HG02763 (cell line): Measurements from ENCODE around the gene CHST10.
"Not testable (repeated sequence)": the region's sequence is repeated elsewhere in the genome, so short reads cannot be mapped to it uniquely, and the experiment has no call there.

Experiments
- ATAC-seq: cut with Tn5 transposase; IDR thresholded peaks from one replicate; pipeline ENCODE4 v1.9.1; 2021; ENCODE audit warnings: mild to moderate bottlenecking, moderate library complexity; ENCODE audit not compliant: unreplicated experiment

CHST10 gene, protein sequence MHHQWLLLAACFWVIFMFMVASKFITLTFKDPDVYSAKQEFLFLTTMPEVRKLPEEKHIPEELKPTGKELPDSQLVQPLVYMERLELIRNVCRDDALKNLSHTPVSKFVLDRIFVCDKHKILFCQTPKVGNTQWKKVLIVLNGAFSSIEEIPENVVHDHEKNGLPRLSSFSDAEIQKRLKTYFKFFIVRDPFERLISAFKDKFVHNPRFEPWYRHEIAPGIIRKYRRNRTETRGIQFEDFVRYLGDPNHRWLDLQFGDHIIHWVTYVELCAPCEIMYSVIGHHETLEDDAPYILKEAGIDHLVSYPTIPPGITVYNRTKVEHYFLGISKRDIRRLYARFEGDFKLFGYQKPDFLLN

GRCh38 chr2:100416935-100417710 is at the start of gene CHST10:
Gene CHST10 (minus strand): TSS chr2:100417668. CDS start chr2:100406675, 10,993 bp downstream.
- ATAC-seq = peak; percentile 82

DNA sequence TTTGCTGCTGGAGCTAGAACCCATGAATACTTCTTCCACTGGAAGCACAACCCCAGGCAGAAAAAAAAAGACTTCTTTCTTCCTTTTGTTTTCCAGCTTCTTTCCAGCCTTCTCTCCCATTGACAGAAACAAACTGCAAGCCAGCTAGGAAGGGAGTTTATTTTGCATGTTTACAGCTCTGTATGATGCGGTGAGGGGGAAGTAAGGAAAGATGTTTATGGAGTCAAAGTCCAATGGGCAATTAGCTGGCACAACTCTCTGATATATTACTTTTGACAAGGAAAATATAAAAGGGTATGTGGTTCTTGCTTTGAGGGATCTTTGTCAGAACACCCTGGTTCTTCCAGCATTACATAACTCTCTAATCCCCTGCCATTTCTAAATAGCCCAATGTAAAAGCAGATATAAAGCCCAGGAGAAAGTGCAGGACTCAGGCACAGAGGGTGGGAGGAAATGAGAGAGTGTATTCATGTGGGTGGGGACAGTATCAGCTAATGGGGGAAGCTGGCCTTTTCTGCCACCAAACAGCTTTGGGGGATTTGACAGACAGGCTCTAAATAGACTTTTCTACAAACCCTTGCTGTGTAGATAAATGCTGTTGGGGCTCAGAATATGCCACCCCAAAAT is 43.5 kb upstream of the CHST10 start:
- no peak for ATAC-seq

- not testable (repeated sequence) for ATAC-seq
These were observed 38.9 kb upstream of the CHST10 start for GRCh38 chr2:100456357-100456756.

DNA sequence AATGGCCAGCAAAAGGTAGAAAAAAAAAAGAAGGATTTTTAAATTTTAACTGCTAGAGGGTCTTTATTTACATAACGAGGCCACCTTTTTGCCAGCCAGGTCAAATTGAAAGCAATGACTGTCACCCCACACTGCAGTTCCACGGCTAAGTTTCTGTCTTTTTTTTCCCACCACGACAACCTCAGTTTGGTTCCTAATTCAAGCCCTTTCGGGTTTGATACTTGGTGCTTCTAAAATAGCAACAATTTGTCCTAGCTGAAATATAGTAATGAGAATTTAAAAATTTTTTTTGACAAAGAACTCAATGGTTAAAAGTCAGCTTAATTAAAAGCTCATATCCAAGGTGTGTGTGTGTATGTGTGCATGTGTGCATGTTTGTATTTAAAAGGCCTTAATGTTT is 36.4 kb upstream of the CHST10 start:
- no peak for ATAC-seq

GRCh38 chr2:100451734-100452133 is 34.3 kb upstream of the CHST10 start:
- ATAC-seq = no peak

DNA sequence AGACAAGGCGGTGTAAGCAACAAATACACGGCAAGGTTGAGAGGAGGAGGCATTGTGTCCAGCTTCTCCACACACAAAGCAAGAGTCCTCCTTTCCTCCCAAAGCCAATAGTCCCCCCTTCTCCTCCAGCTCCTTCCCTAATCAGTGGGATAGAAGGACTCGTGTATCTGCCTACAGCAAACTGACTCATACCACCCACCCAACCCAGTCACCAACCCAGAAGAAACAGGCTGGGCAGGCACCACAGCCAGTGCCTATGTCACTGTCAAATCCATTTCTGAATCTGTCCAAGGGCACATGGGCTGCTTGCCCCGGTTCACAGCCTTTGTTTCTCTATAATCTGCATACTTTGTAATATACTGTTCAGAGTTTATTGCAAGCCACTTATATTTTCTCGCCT is 33.6 kb upstream of the CHST10 start:
- no peak for ATAC-seq

GRCh38 chr2:100446696-100447095 is 29.2 kb upstream of the CHST10 start:
- no peak for ATAC-seq

GRCh38 chr2:100437751-100438150 is 20.3 kb upstream of the CHST10 start:
- ATAC-seq = no peak

DNA sequence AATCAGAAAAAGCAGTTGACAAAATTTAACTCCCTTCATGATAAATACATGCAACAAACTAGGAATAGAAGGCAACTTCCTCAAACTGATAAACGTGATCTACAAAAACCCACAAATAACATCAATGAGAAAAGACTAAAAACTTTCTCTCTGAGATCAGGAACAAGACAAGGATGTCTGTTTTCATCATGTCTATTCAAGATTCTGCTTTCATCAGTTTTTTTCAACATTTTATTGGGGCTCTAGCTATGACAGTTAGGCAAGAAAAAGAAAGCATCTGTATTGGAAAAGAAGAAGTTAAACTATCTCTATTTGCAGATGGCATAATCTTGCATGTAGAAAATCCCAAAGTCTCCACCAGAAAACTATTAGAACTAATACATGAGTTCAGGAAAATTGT is 12.3 kb upstream of the CHST10 start:
- no peak for ATAC-seq

- ATAC-seq = no peak
These were observed 10.3 kb upstream of the CHST10 start for GRCh38 chr2:100427627-100428258.

DNA sequence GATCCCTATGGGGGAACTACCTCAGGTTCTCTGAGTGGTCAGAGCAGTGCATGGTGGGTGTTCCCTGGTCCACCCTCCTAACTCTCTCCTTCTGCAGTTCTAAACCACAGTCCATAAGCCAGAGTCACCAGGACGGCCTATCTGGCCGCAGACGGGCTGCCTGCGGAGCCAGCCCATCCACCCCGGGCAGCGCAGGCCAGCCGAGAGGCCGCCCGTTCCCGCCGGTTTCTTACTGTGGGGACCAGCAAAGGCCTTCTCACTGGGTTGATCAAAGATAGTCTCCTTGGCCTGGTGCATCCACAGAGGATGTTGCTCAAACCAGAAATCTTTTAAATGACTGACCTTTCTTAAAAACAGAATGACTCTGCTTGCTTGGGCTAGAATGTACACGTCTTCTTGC is 9.6 kb upstream of the CHST10 start:
- no peak for ATAC-seq

GRCh38 chr2:100426384-100426720 is 8.9 kb upstream of the CHST10 start:
- no peak for ATAC-seq

- no peak for ATAC-seq
These were observed 8.3 kb upstream of the CHST10 start for GRCh38 chr2:100425573-100426383.

- no peak for ATAC-seq
These were observed 7.6 kb upstream of the CHST10 start for GRCh38 chr2:100425107-100425506.

DNA sequence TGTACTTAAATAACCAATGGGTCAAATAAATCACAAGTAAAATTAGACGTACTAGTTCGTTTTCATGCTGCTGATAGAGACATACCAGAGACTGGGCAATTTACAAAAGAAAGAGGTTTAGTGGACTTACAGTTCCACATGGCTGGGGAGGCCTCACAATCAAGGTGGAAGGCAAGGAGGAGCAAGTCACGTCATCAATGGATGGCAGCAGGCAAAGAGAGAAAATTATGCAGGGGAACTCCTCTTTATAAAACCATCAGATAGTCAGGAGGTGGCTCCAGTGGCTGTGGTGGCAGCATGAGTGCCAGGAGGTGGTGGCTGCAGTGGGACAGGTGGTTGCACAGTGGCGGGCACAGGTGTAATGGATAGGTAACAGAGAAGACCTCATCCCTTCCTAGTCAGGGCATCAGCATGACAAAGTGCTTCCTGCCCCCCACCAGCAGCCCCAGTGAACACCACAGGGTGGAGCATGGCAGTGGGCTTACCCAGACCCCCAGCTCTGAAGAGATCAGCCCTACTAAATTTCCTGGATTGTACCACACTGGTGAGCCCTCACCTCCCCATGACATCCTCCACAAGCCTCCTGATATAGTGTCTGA is 6.9 kb upstream of the CHST10 start:
- ATAC-seq = no peak

DNA sequence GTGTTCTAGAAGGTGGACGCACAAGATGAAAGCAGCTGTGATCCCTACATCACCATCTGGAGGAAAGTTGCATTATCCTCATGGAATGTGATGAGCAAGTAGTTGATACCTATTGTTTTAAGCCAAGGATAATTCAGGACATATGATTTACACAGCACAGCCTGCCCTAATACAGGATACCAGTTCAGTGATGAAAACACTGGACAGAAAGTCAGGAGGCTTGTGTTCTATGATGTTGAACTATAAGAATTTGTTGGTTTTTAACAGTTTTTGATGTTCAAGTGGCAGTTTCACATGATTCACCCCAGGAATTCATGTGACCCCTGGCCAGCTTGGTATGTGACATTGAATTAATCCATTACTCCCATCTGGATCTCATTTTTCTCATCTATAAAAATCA is 6.2 kb upstream of the CHST10 start:
- ATAC-seq = no peak

DNA sequence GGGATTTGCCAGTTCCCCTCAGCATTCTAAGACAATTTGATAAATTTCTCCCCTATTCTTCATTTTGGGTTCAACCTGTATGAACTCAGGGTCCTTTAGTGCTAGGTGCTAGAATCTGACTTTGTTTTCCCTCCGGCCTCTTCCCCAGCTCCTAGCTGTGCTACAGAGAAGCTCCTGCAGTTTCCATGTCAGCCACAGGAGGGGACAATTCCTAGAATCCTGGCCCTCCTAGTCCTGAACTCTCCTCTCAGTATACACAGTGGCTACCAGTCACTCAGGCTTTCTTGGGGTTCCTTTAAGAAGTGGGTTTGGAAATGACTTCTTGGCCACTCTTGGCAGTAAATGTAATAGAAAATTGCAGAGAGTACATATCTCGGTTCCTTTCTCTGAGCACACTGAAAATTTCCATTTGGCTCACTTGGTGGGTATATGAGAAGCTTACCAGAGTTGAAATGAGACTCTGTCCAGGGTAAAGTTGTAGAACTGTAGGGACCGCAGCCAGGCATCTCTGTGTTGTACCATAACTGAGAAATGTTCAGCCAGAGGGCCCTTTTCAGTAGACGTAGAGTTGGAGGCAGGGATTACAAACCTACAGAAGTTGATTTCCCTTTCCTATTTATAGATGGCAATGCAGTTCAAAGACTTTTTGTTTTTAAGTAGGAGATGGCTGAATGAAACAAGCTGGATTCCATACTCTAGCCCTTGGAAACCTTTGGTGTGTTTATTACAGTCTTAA is 5.0 kb upstream of the CHST10 start:
- no peak for ATAC-seq

- no peak for ATAC-seq
These were observed 2.4 kb upstream of the CHST10 start for GRCh38 chr2:100419915-100420314.

- ATAC-seq = no peak
These were observed 1.0 kb upstream of the CHST10 start for GRCh38 chr2:100418406-100418962.
